GM23338 (cell line): Measurements from ENCODE around the gene ABCA7. TPM values are rescaled to one million over a fixed set of nuclear protein-coding genes. Genes with fewer than 3 reads are reported as not detected.

Experiments
- ATAC-seq: fragments of 200-7000 bp; cut with Tn5 transposase; 3 replicates; pipeline ENCODE4 v1.9.1; 2020
- DNase-seq: peaks from one replicate; pipeline ENCODE4 v3.0.0-alpha.2; 2015; ENCODE audit warnings: low spot score
- H2AFZ ChIP-seq: fragments of 200-600 bp; sonication (generic); 2 replicates; pipeline ENCODE4 v1.8.0; 2016; ENCODE audit warnings: antibody characterized with exemption, mild to moderate bottlenecking, moderate library complexity
- H3F3A ChIP-seq: fragments of 200-600 bp; sonication (generic); replicated peaks from 2 replicates; pipeline ENCODE4 v1.8.0; 2017; ENCODE audit warnings: antibody characterized with exemption, mixed run types, low read depth
- H3K27ac ChIP-seq: fragments of 200-600 bp; sonication (generic); 2 replicates; pipeline ENCODE4 v1.6.1; 2016; ENCODE audit warnings: low read depth
- H3K27me3 ChIP-seq: fragments of 200-600 bp; sonication (generic); 2 replicates; pipeline ENCODE4 v1.8.0; 2016; ENCODE audit warnings: mild to moderate bottlenecking, mixed run types, moderate library complexity; ENCODE audit not compliant: insufficient read depth
- H3K36me3 ChIP-seq: fragments of 200-600 bp; sonication (generic); 2 replicates; pipeline ENCODE4 v1.8.0; 2016; ENCODE audit warnings: mild to moderate bottlenecking; ENCODE audit not compliant: insufficient read depth
- H3K4me1 ChIP-seq: fragments of 200-600 bp; sonication (generic); 2 replicates; pipeline ENCODE4 v1.8.0; 2016; ENCODE audit warnings: mild to moderate bottlenecking, moderate library complexity; ENCODE audit not compliant: insufficient read depth
- H3K4me2 ChIP-seq: fragments of 200-600 bp; sonication (generic); 2 replicates; pipeline ENCODE4 v1.7.1; 2017; ENCODE audit warnings: mixed run types
- H3K4me3 ChIP-seq: fragments of 200-600 bp; sonication (generic); 2 replicates; pipeline ENCODE4 v1.6.1; 2016; ENCODE audit warnings: mixed run types
- H3K79me2 ChIP-seq: fragments of 200-600 bp; sonication (generic); replicated peaks from 2 replicates; pipeline ENCODE4 v1.8.0; 2017; ENCODE audit warnings: mild to moderate bottlenecking; ENCODE audit not compliant: insufficient read depth
- H3K9me2 ChIP-seq: fragments of 200-600 bp; sonication (generic); 2 replicates; pipeline ENCODE4 v1.8.0; 2017; ENCODE audit not compliant: insufficient read depth
- H4K20me1 ChIP-seq: fragments of 200-600 bp; sonication (generic); replicated peaks from 2 replicates; pipeline ENCODE4 v1.8.0; 2017; ENCODE audit warnings: mild to moderate bottlenecking; ENCODE audit not compliant: insufficient read depth
- H3K27ac Mint-ChIP-seq: 2 replicates; pipeline ENCODE4 v1.8.0; 2020; ENCODE audit warnings: inconsistent platforms, mild to moderate bottlenecking, moderate library complexity, mixed read lengths
- H3K27me3 Mint-ChIP-seq: 3 replicates; pipeline ENCODE4 v1.8.0; 2022; ENCODE audit warnings: low read depth, mild to moderate bottlenecking, moderate library complexity, mixed read lengths, inconsistent platforms; ENCODE audit not compliant: insufficient read depth, poor library complexity
- H3K36me3 Mint-ChIP-seq: 3 replicates; pipeline ENCODE4 v1.8.0; 2021; ENCODE audit warnings: low read depth, mild to moderate bottlenecking, inconsistent platforms, moderate library complexity, mixed read lengths
- H3K4me1 Mint-ChIP-seq: 3 replicates; pipeline ENCODE4 v1.8.0; 2020; ENCODE audit warnings: mild to moderate bottlenecking, inconsistent platforms, mixed read lengths
- H3K4me3 Mint-ChIP-seq: 3 replicates; pipeline ENCODE4 v1.8.0; 2021; ENCODE audit warnings: moderate library complexity, mild to moderate bottlenecking, inconsistent platforms, mixed read lengths
- H3K9me3 Mint-ChIP-seq: 3 replicates; pipeline ENCODE4 v1.8.0; 2020; ENCODE audit warnings: moderate library complexity, mild to moderate bottlenecking, inconsistent platforms, mixed read lengths
- CREB1 ChIP-seq: fragments of 250-450 bp; sonication (Bioruptor Pico); IDR thresholded peaks from 2 replicates; pipeline ENCODE4 v1.5.0; 2020; ENCODE audit warnings: low read depth, mild to moderate bottlenecking, moderate library complexity
- EZH2 ChIP-seq: fragments of 200-600 bp; sonication (generic); IDR thresholded peaks from one replicate; pipeline ENCODE4 v1.8.0; 2017; ENCODE audit warnings: antibody characterized with exemption, mild to moderate bottlenecking, low read depth; ENCODE audit not compliant: unreplicated experiment
- JUNB ChIP-seq: IDR thresholded peaks from one replicate; pipeline ENCODE4 v1.6.1; 2016; ENCODE audit warnings: antibody characterized with exemption; ENCODE audit not compliant: unreplicated experiment
- POLR2AphosphoS5 ChIP-seq: IDR thresholded peaks from 2 replicates; pipeline ENCODE4 v1.6.1; 2016; ENCODE audit warnings: antibody characterized with exemption, low read depth
- ZNF114 ChIP-seq: fragments of 250-450 bp; sonication (Bioruptor Pico); IDR thresholded peaks from 2 replicates; pipeline ENCODE4 v1.5.0; 2020; ENCODE audit warnings: mild to moderate bottlenecking, moderate library complexity
- polyA plus RNA-seq: library from polyadenylated mRNA; unstranded; fragments of >200 nt; fragmentation: Nextera tagmentation; extraction: Ambion mirVana; gene quantifications from 2 replicates; pipeline ENCODE4 v1.2.1, GENCODE V29; 2016
- total RNA-seq: library from RNA; depleted of rRNA; stranded (reverse); fragments of >200 nt; shearing (Covaris generic); gene quantifications from 2 replicates; pipeline ENCODE4 v1.2.3, GENCODE V29; 2014
- TF ChIP-seq, protein P1 (sequence below): IDR thresholded peaks from 2 replicates; pipeline ENCODE4 v1.6.1; 2016; ENCODE audit warnings: antibody characterized with exemption
- TF ChIP-seq, protein P2 (sequence below), 2 experiments: fragments of 200-600 bp in 1 of 2; sonication (generic) in 1 of 2; conservative IDR thresholded peaks; 2 replicates each; pipeline versions ENCODE4 v1.5.1 to v1.6.1; 2016 to 2017; ENCODE audit warnings: antibody characterized with exemption in 2 of 2, low read depth in 2 of 2, mild to moderate bottlenecking in 2 of 2, moderate library complexity in 1 of 2
- TF ChIP-seq, protein P3 (sequence below): fragments of 250-450 bp; sonication (Bioruptor Pico); IDR thresholded peaks from 2 replicates; pipeline ENCODE4 v1.5.0; 2020; ENCODE audit warnings: mild to moderate bottlenecking, moderate library complexity

The ABCA7 gene
- total and polyA plus RNA-seq, 2 experiments from 2014 or later, result 22.2 to 27.4 TPM

DNA sequence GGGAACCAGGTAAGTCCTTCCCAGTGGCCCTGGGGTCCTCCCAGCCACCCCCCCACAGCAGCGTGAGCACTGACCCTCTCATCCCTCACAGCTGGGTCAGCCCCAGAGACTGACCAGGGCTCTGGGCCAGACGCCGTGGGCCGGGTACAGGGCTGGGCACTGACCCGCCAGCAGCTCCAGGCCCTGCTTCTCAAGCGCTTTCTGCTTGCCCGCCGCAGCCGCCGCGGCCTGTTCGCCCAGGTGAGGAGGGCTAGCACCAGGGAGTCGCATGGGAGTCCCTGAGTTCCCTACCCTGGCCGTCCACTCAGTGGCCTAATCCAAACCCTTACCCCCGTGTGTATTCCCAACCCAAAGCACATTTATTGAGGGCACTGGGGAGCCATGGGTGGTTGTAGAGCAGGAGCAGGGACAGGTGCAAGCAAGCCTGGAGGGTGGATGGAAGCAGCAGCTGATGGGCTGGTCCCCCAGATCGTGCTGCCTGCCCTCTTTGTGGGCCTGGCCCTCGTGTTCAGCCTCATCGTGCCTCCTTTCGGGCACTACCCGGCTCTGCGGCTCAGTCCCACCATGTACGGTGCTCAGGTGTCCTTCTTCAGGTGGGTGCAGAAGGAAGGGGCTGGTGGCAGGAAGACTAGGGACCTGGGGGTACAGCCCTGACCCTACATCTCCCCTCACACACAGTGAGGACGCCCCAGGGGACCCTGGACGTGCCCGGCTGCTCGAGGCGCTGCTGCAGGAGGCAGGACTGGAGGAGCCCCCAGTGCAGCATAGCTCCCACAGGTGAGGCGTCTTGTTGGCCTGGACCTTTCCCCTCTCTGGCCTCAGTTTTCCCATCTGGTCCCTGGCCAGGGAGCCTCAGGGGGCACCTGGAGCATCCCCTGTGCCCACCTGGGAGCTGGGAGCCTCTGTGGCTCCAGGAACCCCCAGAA lies 14.5 kb downstream of the ABCA7 start (continued):
- TF ChIP-seq, protein P1, sequence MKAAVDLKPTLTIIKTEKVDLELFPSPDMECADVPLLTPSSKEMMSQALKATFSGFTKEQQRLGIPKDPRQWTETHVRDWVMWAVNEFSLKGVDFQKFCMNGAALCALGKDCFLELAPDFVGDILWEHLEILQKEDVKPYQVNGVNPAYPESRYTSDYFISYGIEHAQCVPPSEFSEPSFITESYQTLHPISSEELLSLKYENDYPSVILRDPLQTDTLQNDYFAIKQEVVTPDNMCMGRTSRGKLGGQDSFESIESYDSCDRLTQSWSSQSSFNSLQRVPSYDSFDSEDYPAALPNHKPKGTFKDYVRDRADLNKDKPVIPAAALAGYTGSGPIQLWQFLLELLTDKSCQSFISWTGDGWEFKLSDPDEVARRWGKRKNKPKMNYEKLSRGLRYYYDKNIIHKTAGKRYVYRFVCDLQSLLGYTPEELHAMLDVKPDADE, result no peak
- no peak for TF ChIP-seq EZH2
- TF ChIP-seq ZNF114 (CRISPR knock-in tag), result no peak

DNA sequence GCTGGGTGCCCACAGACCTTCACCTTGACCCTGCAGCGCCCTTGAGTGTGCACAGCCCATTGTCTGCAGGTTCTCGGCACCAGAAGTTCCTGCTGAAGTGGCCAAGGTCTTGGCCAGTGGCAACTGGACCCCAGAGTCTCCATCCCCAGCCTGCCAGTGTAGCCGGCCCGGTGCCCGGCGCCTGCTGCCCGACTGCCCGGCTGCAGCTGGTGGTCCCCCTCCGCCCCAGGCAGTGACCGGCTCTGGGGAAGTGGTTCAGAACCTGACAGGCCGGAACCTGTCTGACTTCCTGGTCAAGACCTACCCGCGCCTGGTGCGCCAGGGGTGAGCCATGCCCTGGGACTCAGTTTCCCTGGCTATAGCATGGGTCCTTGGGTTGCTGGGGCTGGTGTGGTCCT lies 15.1 kb downstream of the ABCA7 start:
- Histone ChIP-seq H3K4me3 (no peak overlapping the region), H3K79me2 (no peaks in the 10 kb centered on the region), H3K4me1 (no peaks in the 10 kb centered on the region), H3K27ac (no peak overlapping the region), H3K9me2 (no peaks in the 10 kb centered on the region), H2AFZ (no peak overlapping the region), H3F3A (no peaks in the 10 kb centered on the region; the same call in 1 of the 2 replicates), H3K27me3 (no peaks in the 10 kb centered on the region), H3K4me2 (no peak overlapping the region), H4K20me1 (no peaks in the 10 kb centered on the region), H3K36me3 (peaks cover 18% of the 10 kb centered on the region)
- DNase-seq (no peak), ATAC-seq (no peak)
- H3K9me3 Mint-ChIP-seq, result peaks cover 31% of the 10 kb centered on the region
- no peak overlapping the region for H3K4me3 Mint-ChIP-seq
- H3K27me3 Mint-ChIP-seq, result peaks cover 13% of the 10 kb centered on the region
- H3K36me3 Mint-ChIP-seq, result peaks cover 45% of the 10 kb centered on the region
- H3K27ac Mint-ChIP-seq, result no peak overlapping the region
- TF ChIP-seq JUNB, result no peak
- TF ChIP-seq POLR2AphosphoS5, result no peak
- TF ChIP-seq ZNF114 (CRISPR knock-in tag), result no peak
- no peaks in the 10 kb centered on the region for H3K4me1 Mint-ChIP-seq

DNA sequence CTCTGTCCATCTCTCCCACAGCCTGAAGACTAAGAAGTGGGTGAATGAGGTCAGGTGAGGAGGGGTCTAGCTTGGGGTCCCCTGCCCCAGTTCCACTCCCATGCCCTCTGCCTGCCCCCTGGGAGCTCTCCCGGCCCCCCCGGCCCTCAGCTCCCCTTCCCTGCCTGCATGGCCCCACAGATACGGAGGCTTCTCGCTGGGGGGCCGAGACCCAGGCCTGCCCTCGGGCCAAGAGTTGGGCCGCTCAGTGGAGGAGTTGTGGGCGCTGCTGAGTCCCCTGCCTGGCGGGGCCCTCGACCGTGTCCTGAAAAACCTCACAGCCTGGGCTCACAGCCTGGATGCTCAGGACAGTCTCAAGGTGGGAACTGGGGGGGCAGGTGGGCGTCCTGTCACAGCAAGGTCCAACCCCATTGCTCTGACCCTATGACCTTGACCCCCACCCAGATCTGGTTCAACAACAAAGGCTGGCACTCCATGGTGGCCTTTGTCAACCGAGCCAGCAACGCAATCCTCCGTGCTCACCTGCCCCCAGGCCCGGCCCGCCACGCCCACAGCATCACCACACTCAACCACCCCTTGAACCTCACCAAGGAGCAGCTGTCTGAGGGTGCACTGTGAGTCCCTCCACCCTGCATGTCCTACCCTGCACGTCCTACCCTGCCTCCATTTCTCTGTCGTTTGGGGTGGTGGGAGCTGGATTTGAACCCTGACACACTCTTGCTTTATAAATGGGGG lies 16.1 kb downstream of the ABCA7 start:
- Mint-ChIP-seq H3K4me3 (no peak overlapping the region; the same call in 2 of the 3 replicates), H3K9me3 (peaks cover 31% of the 10 kb centered on the region), H3K27me3 (peaks cover 13% of the 10 kb centered on the region), H3K36me3 (peaks cover 42% of the 10 kb centered on the region), H3K4me1 (no peaks in the 10 kb centered on the region), H3K27ac (no peak overlapping the region)
- no peak for DNase-seq
- H3K4me1 ChIP-seq, result no peaks in the 10 kb centered on the region
- no peak overlapping the region for H3K4me2 ChIP-seq
- no peaks in the 10 kb centered on the region for H3K27me3 ChIP-seq
- H2AFZ ChIP-seq, result no peak overlapping the region
- no peaks in the 10 kb centered on the region for H3K79me2 ChIP-seq
- no peak overlapping the region for H3K4me3 ChIP-seq
- no peak for ATAC-seq
- no peaks in the 10 kb centered on the region for H4K20me1 ChIP-seq
- H3K27ac ChIP-seq, result no peak overlapping the region
- H3K36me3 ChIP-seq, result peaks cover 18% of the 10 kb centered on the region
- H3F3A ChIP-seq, result no peaks in the 10 kb centered on the region; the same call in 1 of the 2 replicates
- no peaks in the 10 kb centered on the region for H3K9me2 ChIP-seq
- TF ChIP-seq, protein P2, sequence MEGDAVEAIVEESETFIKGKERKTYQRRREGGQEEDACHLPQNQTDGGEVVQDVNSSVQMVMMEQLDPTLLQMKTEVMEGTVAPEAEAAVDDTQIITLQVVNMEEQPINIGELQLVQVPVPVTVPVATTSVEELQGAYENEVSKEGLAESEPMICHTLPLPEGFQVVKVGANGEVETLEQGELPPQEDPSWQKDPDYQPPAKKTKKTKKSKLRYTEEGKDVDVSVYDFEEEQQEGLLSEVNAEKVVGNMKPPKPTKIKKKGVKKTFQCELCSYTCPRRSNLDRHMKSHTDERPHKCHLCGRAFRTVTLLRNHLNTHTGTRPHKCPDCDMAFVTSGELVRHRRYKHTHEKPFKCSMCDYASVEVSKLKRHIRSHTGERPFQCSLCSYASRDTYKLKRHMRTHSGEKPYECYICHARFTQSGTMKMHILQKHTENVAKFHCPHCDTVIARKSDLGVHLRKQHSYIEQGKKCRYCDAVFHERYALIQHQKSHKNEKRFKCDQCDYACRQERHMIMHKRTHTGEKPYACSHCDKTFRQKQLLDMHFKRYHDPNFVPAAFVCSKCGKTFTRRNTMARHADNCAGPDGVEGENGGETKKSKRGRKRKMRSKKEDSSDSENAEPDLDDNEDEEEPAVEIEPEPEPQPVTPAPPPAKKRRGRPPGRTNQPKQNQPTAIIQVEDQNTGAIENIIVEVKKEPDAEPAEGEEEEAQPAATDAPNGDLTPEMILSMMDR (conservative IDR thresholded peaks at IDR 0.05; ENCODE audit: low read depth in 2 of 2), result no peak
- TF ChIP-seq EZH2 (no peak), JUNB (no peak), POLR2AphosphoS5 (no peak), CREB1 (CRISPR knock-in tag) (no peak)
- TF ChIP-seq, protein P3, sequence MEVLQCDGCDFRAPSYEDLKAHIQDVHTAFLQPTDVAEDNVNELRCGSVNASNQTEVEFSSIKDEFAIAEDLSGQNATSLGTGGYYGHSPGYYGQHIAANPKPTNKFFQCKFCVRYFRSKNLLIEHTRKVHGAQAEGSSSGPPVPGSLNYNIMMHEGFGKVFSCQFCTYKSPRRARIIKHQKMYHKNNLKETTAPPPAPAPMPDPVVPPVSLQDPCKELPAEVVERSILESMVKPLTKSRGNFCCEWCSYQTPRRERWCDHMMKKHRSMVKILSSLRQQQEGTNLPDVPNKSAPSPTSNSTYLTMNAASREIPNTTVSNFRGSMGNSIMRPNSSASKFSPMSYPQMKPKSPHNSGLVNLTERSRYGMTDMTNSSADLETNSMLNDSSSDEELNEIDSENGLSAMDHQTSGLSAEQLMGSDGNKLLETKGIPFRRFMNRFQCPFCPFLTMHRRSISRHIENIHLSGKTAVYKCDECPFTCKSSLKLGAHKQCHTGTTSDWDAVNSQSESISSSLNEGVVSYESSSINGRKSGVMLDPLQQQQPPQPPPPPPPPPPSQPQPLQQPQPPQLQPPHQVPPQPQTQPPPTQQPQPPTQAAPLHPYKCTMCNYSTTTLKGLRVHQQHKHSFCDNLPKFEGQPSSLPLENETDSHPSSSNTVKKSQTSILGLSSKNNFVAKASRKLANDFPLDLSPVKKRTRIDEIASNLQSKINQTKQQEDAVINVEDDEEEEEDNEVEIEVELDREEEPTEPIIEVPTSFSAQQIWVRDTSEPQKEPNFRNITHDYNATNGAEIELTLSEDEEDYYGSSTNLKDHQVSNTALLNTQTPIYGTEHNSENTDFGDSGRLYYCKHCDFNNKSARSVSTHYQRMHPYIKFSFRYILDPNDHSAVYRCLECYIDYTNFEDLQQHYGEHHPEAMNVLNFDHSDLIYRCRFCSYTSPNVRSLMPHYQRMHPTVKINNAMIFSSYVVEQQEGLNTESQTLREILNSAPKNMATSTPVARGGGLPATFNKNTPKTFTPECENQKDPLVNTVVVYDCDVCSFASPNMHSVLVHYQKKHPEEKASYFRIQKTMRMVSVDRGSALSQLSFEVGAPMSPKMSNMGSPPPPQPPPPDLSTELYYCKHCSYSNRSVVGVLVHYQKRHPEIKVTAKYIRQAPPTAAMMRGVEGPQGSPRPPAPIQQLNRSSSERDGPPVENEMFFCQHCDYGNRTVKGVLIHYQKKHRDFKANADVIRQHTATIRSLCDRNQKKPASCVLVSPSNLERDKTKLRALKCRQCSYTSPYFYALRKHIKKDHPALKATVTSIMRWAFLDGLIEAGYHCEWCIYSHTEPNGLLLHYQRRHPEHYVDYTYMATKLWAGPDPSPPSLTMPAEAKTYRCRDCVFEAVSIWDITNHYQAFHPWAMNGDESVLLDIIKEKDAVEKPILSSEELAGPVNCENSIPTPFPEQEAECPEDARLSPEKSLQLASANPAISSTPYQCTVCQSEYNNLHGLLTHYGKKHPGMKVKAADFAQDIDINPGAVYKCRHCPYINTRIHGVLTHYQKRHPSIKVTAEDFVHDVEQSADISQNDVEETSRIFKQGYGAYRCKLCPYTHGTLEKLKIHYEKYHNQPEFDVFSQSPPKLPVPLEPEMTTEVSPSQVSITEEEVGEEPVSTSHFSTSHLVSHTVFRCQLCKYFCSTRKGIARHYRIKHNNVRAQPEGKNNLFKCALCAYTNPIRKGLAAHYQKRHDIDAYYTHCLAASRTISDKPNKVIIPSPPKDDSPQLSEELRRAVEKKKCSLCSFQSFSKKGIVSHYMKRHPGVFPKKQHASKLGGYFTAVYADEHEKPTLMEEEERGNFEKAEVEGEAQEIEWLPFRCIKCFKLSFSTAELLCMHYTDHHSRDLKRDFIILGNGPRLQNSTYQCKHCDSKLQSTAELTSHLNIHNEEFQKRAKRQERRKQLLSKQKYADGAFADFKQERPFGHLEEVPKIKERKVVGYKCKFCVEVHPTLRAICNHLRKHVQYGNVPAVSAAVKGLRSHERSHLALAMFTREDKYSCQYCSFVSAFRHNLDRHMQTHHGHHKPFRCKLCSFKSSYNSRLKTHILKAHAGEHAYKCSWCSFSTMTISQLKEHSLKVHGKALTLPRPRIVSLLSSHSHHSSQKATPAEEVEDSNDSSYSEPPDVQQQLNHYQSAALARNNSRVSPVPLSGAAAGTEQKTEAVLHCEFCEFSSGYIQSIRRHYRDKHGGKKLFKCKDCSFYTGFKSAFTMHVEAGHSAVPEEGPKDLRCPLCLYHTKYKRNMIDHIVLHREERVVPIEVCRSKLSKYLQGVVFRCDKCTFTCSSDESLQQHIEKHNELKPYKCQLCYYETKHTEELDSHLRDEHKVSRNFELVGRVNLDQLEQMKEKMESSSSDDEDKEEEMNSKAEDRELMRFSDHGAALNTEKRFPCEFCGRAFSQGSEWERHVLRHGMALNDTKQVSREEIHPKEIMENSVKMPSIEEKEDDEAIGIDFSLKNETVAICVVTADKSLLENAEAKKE, result no peak
